ENCODE measurements around the gene CRYM.
"Not testable (repeated sequence)": the region's sequence is repeated elsewhere in the genome, so short reads cannot be mapped to it uniquely, and the experiment has no call there.

CRYM gene

DNA sequence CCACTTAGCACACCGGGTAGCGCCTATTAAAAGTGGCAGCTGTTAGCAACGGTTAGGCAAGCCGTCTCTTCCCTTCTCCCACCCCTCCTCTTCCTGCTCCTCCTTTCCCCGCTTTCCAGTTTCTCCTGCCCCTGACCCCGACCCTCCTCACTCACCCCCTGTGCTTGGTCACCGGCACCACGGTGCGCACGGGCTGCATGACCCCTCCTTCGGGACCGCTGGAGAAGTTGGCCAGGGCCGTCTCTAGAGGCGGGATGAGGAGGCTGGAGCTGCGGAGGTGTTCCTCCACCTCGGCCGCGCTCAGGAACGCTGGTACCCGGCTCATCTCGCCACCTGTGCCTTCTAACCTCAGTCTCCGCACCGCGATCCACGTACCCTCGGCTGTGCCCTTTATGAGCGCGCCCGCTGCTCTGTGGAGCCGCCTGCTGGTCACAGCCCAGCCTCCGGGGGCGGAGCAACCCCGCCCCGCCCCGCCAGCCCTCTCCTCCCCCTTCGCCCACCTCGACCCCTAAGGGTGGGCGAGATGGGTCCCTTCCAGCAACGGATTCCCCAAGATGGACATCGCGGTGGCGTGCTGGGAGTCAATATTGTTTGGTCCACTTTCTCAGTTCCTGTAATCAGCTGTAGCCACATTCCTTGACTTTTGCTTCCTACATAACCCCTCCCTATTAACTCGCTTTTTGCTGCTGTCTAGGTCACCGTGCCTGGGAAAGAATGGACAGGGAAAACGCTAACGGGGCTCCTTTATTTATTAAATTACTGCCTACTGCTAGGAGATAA is at the start of gene CRYM:
Gene CRYM (minus strand): TSS at position 364 of the 780 bp plus-strand sequence. CDS start 39 bp downstream, at position 325.
- DNase-seq: peak; percentile 59

DNA sequence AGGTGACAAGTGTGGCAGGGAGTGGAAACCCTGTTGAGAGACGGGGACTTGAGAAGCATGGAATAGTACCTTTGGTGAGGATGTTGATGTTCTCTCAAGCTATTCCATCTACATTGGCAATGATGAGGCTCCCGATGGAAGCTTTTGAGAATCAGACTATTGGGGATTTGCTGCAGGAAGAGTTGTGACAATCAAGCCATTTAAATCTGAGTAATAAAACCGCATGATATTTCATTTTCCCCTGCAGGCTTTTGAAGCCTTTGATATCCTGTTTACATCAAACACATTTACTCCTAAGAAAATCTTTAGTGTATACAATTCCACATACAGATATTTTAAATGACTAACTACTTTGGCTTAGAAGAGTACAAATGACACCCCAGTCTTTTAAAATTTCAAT is 49.0 kb upstream of the CRYM start:
- DNase-seq: no peak

DNA sequence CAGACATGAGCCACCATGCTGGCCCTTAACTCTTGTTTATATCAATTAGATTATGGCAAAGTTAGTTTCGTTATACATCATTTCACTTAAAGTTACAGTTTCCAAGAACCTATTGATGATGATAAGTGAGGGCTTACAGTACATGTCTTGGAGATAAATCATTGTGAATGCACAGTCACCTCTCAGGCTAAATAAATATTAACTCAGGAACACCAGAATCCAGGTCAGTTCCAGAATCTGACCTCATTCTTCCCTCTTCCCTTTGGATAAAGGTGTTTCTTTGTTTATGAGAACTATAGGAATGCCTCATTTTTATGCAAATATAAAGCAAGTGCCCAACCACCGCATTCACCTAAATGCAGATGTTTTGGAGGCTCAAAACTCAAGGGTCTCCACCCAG is 48.4 kb upstream of the CRYM start:
- DNase-seq: no peak

DNA sequence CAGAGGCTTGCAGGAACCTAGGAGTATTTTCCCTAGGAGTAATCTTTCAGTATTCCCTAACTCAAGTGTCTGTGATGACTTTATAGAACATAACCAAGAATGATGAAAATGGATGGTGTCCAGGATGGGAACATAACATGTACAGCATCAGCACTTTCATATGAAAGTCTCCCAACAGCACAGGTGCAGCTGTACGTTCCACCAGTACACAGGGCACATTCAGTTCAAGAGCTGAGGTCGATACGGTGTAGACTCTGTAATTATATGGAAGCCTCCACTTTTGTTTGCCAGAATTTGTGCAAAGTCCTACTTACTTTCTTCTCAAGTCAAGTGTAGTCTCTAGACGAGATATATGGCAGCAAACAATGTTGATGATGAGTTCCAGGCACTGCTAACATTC is 46.2 kb upstream of the CRYM start:
- no peak for DNase-seq

DNA sequence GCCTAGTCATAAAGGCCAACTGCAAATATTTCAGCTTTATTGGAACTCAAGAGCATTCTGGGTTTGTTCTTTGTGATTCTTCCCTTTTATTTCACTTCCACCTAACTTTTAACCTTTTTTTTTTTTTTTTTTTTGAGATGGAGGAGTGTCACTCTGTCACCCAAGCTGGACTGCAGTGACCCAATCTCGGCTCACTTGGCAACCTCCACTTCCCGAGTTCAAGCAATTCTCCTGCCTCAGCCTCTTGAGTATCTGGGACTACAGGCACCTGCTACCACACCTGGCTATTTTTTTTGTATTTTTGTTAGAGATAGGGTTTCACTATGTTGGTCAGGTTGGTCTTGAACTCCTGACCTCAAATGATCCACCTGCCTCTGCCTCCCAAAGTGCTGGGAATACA is 44.2 kb upstream of the CRYM start:
- not testable (repeated sequence) for DNase-seq

DNA sequence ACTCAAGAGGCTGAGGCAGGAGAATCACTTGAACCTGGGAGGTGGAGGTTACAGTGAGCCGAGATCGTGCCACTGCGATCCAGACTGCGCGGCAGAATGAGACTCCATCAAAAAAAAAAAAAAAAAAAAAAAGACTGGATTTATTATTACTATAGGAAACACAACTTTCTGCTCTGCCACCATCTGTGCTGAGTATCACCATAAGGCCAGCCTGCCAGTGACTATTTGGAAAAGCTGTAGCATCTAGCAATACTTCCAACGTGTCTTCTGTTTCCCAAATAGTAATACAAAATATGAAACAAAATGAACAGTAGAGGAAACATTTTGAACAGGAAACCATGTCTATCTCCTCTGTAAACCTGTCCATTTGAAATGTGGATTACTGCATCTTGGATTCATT is 43.6 kb upstream of the CRYM start:
- no peak for DNase-seq

DNA sequence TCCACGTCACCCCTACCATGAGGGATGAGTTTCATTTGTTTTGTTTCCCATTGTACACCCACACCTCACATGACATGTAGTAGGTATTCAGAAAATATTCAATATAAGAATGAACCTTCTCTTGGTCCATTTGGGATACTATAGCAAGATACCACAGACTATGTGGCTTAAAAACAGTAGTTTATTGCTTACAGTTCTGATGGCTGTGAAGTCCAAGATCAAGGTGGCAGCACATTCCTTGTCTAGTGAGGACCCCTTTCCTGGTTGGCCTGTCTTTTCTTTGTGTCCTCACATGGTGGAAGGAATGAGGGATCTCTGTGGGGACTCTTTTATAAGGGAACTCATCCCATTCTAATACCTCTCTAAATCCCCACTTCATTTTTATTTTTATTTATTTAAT is 36.2 kb upstream of the CRYM start:
- no peak for DNase-seq

DNA sequence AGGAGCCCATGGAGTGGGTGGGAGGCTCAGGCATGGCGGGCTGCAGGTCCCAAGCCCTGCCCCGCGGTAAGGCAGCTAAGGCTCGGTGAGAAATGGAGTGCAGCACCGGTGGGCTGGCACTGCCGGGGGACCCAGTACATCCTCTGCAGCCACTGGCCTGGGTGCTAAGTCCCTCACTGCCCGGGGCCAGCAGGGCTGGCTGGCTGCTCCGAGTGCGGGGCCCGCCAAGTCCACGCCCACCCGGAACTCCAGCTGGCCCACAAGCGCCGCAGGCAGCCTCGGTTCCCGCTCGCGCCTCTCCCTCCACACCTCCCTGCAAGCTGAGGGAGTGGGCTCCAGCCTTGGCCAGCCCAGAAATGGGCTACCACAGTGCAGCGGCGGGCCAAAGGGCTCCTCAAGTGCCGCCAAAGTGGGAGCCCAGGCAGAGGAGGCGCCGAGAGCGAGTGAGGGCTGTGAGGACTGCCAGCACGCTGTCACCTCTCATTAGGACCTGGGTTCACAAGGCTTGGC is 34.8 kb upstream of the CRYM start:
- DNase-seq: not testable (repeated sequence)

DNA sequence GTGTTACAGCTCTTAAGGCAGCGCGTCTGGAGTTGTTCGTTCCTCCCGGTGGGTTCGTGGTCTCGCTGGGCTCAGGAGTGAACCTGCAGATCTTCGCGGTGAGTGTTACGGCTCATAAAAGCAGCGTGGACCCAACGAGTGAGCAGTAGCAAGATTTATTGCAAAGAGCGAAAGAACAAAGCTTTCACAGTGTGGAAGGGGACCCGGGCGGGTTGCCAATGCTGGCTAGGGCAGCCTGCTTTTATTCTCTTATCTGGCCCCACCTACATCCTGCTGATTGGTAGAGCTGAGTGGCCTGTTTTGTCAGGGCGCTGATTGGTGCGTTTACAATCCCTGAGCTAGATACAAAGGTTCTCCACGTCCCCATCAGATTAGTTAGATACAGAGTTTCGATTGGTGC is 34.0 kb upstream of the CRYM start:
- not testable (repeated sequence) for DNase-seq

DNA sequence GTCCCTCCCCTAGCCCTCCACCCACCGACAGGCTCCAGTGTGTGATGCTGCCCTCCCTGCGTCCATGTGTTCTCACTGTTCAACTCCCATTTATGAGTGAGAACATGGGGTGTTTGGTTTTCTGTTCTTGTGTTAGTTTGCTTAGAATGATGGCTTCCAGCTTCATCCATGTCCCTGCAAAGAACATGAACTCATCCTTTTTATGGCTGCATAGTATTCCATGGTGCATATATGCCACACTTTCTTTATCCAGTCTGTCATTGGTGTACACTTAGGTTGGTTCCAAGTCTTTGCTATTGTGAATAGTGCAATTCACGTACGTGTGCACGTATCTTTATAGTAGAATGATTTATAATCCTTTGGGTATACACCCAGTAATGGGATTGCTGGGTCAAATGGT is 28.6 kb upstream of the CRYM start:
- DNase-seq: not testable (repeated sequence)

DNA sequence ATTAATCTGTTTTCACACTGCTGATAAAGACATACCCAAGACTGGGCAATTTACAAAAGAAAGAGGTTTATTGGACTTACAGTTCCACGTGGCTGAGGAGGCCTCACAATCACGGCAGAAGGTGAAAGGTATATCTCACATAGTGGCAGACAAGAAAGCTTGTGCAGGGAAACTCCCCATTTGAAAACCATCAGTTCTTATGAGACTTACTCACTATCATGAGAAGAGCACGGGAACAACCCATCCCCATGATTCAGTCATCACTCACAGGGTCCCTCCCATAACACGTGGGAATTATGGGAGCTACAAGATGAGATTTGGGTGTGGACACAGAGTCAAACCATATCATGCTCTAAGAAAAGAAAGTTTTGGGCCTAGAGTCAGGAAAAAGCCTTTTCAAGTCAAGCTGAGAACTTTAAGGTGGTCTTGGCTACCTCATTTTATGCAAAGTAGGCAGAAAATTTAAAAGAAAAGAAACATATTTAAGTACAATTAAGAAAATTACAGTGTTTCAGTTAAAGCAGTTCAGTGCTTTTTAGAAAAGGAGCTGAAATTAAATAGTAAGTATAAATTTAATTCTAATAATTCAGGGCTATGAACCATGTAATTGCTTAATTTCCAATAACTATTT is 24.9 kb upstream of the CRYM start:
- no peak for DNase-seq

DNA sequence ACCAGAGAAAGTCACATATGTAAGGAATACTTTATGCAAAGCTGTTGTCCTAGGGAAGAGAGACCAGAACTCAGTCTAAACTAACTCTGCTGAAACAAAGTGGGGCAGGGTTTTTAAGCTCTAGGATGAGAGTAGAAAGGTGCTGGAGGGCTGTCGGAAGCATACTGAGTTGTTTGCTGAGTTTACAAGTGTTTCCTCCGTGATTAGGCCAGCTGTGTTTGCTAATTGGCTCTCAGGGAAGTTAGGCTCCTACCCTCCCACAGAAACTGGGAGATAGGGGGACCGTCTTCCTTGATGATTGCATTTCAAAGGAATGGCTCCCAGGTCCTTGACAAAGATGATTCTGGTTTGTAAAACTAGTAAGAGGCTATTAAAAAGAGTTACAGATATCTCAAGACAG is 24.4 kb upstream of the CRYM start:
- no peak for DNase-seq

DNA sequence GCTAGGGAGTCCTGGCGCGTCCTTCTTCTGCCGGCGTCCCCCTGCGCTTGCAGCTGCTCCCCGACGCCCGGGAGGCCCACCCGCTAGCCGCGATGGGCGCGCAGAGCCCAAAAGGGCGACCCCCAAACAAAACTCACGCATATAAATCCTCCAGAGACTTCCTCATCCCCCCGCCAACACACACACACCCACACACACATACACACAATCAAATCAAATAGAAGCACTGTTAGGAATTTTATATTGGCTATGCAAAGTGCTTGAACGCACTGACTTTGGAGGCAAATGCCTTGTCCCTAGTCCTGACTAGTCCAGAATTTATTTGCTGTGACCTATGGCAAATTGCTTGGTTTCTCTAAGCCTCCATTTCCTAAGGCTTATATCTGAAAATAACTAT is 23.8 kb upstream of the CRYM start:
- no peak for DNase-seq

DNA sequence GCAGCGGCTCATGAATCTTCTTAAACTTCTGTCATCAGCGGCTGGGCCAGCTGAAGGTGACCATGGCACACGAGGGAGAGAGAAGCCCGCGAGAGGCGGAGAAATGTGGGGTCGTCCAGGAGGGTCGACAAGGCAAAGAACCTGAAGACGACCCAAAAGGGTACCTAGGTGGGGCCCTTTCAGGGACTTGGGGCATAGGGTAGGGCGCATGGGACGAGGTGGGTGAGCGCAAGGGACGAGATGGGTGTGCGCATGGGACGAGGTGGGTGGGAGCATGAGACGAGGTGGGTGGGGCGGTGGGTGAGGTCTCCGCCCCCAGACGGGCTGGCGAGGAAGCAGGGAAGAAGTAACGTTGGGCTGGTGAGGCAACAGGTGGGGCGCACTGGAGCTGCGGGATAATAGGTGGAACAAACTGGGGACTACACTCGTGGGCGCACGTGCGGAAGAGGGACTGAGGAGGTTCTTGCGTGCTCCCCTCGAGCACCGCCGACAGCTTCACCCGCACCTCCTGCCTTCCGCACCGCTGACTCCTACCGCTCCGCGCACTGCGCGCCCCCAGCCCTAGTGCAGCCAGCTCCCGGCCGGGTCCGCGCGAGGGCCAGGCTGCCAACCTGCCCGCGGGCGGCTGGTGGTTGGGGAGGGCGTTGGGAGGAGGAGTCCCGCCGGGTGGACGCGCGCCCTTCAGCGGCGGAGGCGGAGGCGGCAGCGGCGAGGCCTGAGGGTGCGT is 23.2 kb upstream of the CRYM start:
- DNase-seq: peak; percentile 52

DNA sequence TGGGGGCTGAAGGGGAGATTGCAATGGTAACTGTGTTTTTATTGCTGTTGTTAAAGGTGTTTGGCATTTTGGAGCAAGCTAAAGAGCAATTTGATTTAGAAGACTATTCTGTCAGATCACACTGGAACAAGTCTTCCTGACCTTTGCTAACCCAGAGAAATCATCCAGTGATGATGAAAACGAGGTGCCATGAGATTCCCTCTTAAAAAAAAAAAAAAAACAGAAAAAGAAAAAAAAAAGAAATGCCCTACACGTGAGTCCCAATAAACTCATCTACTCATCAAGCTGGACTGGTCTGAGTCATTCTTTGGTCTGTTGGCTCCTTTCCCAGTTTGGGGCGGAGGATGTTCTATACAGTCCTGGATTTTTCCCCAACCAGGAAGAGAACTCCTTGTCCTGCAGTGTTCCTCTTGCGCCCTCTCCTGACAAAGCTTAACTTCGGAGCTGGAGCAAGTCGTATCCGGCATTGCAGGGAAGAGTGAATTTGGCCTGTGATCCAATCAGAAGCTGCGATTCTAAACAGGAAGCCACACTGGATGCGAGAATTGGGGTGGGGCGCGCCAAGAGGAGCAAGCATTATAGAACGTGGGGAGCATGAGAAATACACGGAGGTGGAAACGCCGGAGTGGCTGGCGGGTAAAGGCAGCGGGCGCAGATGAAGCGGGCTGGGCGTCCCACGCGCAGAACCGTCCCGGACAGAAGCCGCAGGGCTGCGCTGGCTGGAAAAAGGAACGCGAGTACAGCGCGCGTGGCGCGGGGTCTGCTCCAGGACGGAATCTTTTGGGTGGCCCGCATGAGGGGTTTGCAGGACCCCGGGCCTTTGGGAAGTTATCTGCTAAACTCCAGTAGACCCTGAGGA is 22.4 kb upstream of the CRYM start:
- peak; percentile 98 for DNase-seq

DNA sequence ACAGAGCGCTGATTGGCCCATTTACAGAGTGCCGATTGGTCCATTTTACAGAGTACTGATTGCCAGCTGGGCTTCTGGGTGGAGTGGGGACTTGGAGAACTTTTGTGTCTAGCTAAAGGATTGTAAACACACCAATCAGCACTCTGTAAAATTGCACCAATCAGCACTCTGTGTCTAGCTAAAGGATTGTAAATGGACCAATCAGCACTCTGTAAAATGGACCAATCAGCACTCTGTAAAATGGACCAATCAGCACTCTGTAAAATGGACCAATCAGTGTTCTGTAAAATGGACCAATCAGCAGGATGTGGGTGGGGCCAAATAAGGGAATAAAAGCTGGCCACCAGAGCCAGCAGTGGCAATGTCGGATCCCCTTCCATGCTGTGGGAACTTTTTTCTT is 11.7 kb upstream of the CRYM start:
- DNase-seq: not testable (repeated sequence)

DNA sequence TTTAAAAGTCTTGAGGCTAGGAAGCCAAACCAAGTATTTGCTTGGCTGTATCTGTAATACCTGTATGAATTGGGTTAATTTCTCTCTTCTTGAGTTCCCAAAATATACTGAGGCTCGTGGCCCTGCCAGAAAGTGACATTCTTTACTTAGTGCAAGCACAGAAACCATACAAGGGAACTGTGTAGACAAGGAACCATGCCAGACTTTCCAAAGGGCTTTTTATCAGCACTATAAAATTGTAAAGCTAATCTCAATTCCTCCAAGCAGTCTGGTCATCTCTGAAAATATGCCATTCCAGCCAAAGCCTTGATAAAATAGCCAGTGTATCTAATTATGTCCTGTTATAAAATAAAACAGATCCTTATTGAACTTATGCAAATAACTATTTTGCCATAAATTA is 7.2 kb upstream of the CRYM start:
- no peak for DNase-seq

DNA sequence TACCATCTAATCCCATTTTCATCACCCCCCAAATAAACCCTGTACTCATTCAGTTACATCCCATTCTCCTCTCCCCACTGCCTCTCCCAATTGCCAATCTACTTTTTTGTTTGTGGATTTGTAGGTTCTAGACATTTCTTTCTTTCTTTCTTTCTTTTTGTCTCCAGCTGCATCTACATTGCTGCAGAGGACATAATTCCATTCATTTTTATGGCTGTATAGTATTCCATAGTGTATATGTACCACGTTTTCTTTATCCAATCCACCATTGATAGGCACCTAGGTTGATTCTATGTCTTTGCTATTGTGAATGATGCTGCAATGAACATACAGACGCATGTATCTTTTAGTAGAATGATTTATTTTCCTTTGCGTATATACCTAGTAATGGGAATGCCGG is 6.3 kb upstream of the CRYM start:
- DNase-seq: no peak

DNA sequence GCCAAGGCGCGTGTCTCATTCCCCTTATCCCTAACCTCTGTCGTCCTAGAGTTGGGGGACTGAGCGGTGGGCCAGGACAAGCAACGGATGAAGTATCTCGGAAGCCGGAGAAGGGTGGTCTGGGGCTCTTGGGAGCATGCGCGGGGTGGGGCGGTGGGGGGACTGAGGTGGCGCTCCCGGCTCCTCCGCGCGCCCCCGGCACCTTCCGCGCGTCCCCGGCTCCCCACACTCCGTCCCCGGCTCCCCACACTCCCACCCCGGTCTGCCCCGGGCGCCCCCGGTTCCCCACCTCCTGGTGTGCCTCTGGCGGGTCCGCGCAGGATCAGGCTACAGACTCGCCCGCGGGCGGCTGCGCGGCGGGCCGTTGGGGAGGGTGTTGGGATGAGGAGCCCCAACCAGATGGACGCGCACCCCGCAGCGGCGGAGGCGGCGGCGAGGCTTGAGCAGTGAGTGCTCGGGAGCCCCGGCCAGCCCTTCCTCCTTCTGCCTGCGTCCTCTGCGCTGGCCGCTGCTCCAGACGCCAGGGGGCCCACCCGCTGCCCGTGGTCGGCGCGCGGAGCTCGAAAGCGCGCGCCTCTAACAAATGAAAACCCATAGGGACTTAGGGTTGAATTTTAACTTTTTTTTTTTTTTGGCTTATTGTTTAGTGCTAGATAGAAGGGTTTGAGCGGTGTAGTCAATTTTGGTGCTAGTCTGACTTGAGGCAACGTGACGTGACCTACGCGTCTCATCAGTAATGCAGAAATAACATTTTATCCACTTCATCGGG is 5.6 kb upstream of the CRYM start:
- peak; percentile 71 for DNase-seq

DNA sequence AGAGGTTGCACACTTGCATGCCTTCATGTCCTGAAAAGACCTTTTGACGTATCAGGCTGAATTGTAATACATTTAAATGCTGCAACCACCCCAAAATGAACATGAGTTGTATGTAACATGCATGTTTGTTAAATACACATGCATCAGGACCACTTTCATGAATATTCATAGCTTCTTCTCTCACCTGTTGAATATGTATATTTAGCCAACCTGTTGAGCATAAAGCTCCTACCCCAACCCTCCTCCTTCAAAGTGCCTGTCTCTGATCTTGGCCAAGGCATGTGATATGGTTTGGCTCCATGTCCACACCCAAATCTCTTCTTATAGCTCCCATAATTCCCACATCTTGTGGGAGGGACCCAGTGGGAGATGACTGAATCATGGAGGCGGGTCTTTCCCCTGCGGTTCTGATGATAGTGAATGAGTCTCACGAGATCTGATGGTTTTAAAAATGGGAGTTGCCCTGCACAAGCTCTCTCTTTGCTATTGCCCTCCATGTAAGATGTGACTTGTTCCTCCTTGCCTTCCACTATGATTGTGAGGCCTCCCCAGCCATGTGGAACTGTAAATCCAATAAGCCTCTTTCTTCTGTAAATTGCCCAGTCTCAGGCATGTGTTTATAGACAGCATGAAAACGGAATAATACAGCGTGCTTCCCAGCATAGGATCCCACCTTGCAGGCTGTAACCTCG is 3.8 kb upstream of the CRYM start:
- DNase-seq: no peak

DNA sequence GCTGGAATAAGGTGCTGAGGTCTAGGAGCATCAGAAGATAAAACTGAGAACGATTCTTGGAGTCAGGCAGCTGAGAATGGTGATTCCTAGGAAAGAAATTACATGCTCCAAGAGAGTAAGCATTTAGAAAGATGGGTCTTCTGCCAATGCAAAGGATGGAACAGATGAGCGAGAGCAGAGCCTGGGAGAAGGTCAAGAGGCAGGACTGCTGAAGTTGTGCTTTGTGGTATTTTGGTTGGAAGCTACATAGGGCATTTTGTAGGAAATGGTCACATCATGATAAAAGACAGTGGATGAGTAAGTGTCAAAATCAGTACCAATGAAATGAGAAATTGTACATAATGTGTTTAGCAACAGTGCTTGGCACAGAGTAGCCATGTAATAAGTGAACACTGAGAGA is 1.4 kb upstream of the CRYM start:
- DNase-seq: no peak
